ENCODE results near the gene EFNA5.

EFNA5 gene

GRCh38 chr5:107670932-107671741 lies at the start of gene EFNA5:
Gene EFNA5, minus strand, starts transcription at chr5:107670937.
- peak; percentile 59 for DNase-seq

DNA sequence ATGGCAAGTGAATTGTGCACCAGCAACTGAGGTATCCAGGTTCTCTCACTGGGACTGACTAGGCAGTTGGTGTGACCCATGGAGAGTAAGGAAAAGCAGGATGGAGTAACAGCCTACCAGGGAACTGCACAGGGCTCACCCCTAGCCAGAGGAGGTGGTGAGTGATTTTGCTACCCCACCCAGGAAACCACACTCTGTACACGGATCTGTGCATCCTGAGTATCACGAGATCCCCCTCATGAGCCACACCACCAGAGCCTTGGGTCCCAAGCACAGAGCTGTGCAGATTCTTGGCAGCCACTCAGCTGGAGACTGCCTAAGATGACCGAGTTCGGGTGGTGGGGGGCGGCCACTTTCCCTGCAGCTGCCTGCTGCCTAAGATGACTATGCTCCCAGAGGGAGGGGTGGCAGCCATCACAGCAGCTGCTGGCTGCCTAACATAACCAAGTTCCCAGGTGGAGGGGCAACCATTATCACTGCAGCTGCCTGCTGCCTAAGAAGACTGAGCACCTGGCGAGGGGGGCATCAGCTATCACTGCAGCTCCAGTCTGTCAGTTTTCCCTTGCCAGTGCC lies 48.4 kb upstream of the EFNA5 start:
- no peak for DNase-seq

GRCh38 chr5:107717816-107718215 lies 47.1 kb upstream of the EFNA5 start:
- DNase-seq, result no peak

GRCh38 chr5:107713228-107713627 lies 42.5 kb upstream of the EFNA5 start:
- DNase-seq, result no peak

- DNase-seq, result no peak
Observed at GRCh38 chr5:107712359-107712870, 41.7 kb upstream of the EFNA5 start.

- no peak for DNase-seq
Observed at GRCh38 chr5:107705402-107706014, 34.8 kb upstream of the EFNA5 start.

DNA sequence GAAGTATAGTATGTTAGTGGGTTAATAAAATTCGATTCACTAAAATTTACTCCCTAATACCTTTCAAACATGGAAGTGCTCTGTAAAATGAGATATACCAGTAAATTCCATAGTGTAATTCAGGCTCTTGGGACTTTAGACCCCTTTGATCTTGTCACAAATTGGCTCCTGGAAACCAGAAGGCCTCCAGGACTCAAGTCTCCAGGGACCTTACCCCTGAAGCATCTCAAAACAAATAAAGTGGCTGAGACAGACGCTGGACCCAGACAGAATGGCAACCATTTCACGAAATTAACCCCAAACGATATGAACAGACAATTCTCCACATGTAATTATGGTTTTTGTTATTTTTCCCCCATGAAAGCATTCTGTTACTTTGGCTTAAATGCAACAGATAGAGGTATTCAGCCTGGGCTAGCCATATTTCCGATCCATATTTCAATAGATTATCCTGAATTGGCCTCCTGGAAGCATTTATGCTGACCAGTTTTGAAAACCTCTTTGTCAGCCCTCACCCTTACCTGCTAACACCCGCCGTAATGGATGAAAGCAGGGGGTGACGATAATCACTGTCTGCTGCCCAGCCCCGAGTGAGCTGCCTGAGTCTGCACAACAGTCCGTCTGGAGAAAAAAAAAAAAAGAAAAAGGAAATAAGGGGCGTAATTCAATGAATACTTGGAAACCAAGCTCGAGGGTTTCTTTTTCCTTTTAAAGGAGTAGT lies 34.1 kb upstream of the EFNA5 start:
- no peak for DNase-seq

GRCh38 chr5:107700481-107700880 lies 29.7 kb upstream of the EFNA5 start:
- no peak for DNase-seq

GRCh38 chr5:107699425-107699824 lies 28.7 kb upstream of the EFNA5 start:
- no peak for DNase-seq

DNA sequence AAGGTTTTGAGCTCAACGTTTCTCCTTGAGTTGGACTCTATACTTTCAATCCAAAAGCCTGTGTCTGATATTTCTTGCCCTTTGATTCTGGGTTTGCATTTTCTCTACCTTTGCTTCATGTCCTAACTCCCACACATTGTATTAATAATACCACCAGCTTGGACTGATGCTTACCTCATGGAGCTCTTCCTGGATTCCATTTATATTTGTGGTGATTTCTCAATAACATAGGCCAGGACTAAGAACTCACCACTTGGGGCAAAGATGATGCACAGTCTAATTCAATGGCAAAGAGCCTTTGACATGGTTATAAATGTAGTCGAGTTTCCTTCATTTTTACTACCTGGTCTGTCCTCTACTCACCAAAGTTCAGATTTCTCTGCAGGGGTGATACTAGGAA lies 27.5 kb upstream of the EFNA5 start:
- DNase-seq, result no peak

GRCh38 chr5:107696498-107696897 lies 25.8 kb upstream of the EFNA5 start:
- no peak for DNase-seq

GRCh38 chr5:107696080-107696479 lies 25.3 kb upstream of the EFNA5 start:
- no peak for DNase-seq

GRCh38 chr5:107687937-107688336 lies 17.2 kb upstream of the EFNA5 start:
- DNase-seq, result no peak

- no peak for DNase-seq
Observed at GRCh38 chr5:107687404-107687803, 16.7 kb upstream of the EFNA5 start.

GRCh38 chr5:107682533-107682932 lies 11.8 kb upstream of the EFNA5 start:
- no peak for DNase-seq

GRCh38 chr5:107680799-107681198 lies 10.1 kb upstream of the EFNA5 start:
- no peak for DNase-seq

- DNase-seq, result no peak
Observed at GRCh38 chr5:107680099-107680498, 9.4 kb upstream of the EFNA5 start.

DNA sequence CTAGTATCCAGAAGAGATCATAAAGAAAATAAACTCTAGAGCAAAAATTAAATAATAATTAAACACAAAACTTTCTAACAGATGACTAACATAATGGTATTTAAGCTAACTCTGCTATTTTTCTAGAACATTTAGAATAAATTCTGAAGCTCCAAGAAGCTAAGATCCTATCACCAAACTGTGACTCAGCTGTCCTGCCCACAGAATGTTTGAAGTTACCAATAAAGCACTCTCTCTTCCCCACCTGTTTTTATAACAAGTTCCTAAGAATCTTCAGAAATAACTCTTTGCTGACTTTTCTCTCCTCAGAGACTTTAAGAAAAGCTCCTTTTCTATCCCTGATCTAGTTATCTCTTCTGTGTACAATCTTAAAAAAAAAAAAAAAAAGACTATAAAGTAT lies 6.0 kb upstream of the EFNA5 start:
- no peak for DNase-seq

DNA sequence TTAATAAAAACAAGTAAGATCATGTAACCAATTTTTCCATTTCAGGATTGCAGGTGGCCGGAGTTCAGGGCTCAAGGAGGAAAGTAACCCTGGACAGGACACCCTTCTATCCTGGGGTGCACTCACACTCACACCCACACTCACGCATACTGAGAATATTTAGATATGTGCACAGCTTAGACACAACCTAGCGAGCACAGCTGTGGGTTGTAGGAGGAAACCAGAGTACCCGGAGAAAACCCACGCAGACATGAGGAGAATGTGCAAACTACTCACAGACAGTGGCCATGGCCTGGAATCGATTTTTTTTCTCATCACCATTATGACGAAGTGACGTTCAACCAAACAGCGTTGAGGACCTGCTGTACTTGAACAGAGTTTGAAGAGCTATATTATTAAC lies 4.5 kb upstream of the EFNA5 start:
- no peak for DNase-seq

DNA sequence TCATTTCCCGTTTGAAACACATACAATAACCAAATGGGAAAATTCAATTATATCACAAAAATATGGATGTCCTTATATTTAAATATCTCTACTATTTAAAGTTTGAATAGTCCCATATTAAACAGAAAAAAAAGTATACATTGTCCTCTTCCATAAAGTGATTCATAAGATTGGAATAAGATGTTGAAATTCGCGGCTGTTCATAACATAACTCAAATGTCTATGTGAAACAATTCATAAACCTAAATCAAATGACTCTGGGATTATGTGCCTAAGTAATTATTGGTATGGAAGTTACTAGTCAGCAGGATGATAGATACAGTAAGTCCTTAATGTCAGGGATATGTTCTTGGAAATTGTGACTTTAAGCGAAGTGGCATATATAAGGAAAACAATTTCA lies 3.9 kb upstream of the EFNA5 start:
- DNase-seq, result no peak

GRCh38 chr5:107673368-107674136 lies 2.8 kb upstream of the EFNA5 start:
- DNase-seq, result peak; percentile 80

GRCh38 chr5:107673039-107673367 lies 2.3 kb upstream of the EFNA5 start:
- DNase-seq, result no peak
